Heart right ventricle (tissue), 16 donors: ENCODE data around the gene GNAI1. TPM values are rescaled to one million over a fixed set of nuclear protein-coding genes. Genes with fewer than 3 reads are reported as not detected.

Source experiments
- ATAC-seq, 8 donors: fragments of 200-7000 bp; cut with Tn5 transposase; one replicate each; pipeline ENCODE4 v1.9.1; 2020; ENCODE audit warnings: mild to moderate bottlenecking in 8 of 8, moderate library complexity in 8 of 8, moderate number of reproducible peaks in 1 of 8
- DNase-seq, 2 donors: peaks; one replicate each; pipeline ENCODE4 v3.0.0-alpha.2; 2020
- H3K27ac ChIP-seq, 10 donors: fragments of 200-600 bp; sonication (generic) in 2 of 10; one replicate each; pipeline versions ENCODE4 v1.5.0 to v1.8.0; 2020 to 2022; ENCODE audit warnings: mild to moderate bottlenecking in 3 of 10
- H3K27me3 ChIP-seq, 7 donors: fragments of 200-600 bp; one replicate each; pipeline ENCODE4 v1.8.0; 2021 to 2022; ENCODE audit warnings: mild to moderate bottlenecking in 2 of 7
- H3K36me3 ChIP-seq, 9 donors: fragments of 200-600 bp; sonication (generic) in 1 of 9; one replicate each; pipeline versions ENCODE4 v1.5.0 to v1.8.0; 2020 to 2022; ENCODE audit warnings: mild to moderate bottlenecking in 2 of 9
- H3K4me1 ChIP-seq, 9 donors: fragments of 200-600 bp; sonication (generic) in 1 of 9; one replicate each; pipeline versions ENCODE4 v1.5.0 to v1.8.0; 2020 to 2022; ENCODE audit warnings: mild to moderate bottlenecking in 4 of 9
- H3K4me3 ChIP-seq, 10 donors: fragments of 200-600 bp; sonication (generic) in 2 of 10; one replicate each; pipeline versions ENCODE4 v1.5.0 to v1.8.0; 2020 to 2022; ENCODE audit warnings: mild to moderate bottlenecking in 7 of 10, moderate library complexity in 2 of 10
- H3K9me3 ChIP-seq, 11 donors: fragments of 200-600 bp in 10 of 11; sonication (generic) in 2 of 11; one replicate each; pipeline versions ENCODE4 v1.5.0 to v1.8.0; 2013 to 2022; ENCODE audit warnings: mild to moderate bottlenecking in 2 of 11, control low read depth in 1 of 11, moderate library complexity in 1 of 11
- WGBS, 2 donors: extraction: QIAGEN DNeasy Blood & Tissue Kit; methylation state at CpG; one replicate each; pipeline ENCODE4 v1.1.7; 2013; ENCODE audit warnings: inconsistent platforms in 1 of 2; 5-methylcytosine and 5-hydroxymethylcytosine counted together
- intact Hi-C, 10 donors: fragments of 100-400 bp; cut with DNase I; formaldehyde crosslinking; loops; one replicate each; pipeline versions ENCODE4 v1.11.1 to v1.14.2; 2022
- long read RNA-seq, 3 donors: library from polyadenylated mRNA; unstranded; transcript quantifications; one replicate each; pipeline ENCODE4 v2.0.0, GENCODE V29; 2020 to 2021
- polyA plus RNA-seq, 2 donors: library from polyadenylated mRNA; stranded (reverse); fragments of 200-250 nt; gene quantifications; one replicate each; pipeline ENCODE4 v1.2.3, GENCODE V29; 2013
- total RNA-seq, 10 donors: library from RNA; stranded (reverse); fragmentation: NEBNext Ultra II Directional in 3 of 10; extraction: Animal tissue kit (Norgen Biotek cat#: 25700) in 3 of 10; gene quantifications; one replicate each; pipeline versions ENCODE4 v1.2.1 to v1.2.4, GENCODE V29; 2021 to 2023
- TF ChIP-seq, protein P1 (sequence below), 9 donors: fragments of 200-600 bp; sonication (generic) in 2 of 9; IDR thresholded peaks; one replicate each; pipeline versions ENCODE4 v1.5.0 to v1.8.0; 2021 to 2022; ENCODE audit warnings: antibody characterized with exemption in 9 of 9, mild to moderate bottlenecking in 5 of 9, moderate library complexity in 1 of 9
- donor health status: Arrhythmogenic right ventricular cardiomyopathy.
- donor health status: ischemic (EF 13 %, LVEDD 7.1; RV severe dilation, severe dysfunction).
- donor health status: healthy with polysubstance abuse.
- donor health status: DM: no; HTN: yes; CAD: no.
- donor health status: DM: no; HTN: no; CAD: no.
- donor health status: ischemic (EF 25% LVEDD 6.9; RV normal size, moderate dysfunction).
- donor health status: ischemic (EF 25% LVEDD 5.7; RV mildly dilated, moderate dysfunction).
- donor health status: healthy.
- donor health status: DM: yes; HTN: yes; CAD: no.
- donor health status: Ischemic cardiomyopathy.
- donor health status: ischemic (EF 35%, LVEDD 5.7; RV mildly dilated, moderate dysfunction).
- donor health status: nonischemic (EF 11% LVEDD 7.7; RV severe dilation, severe dysfunction).
- donor health status: DM: yes; HTN: yes; CAD: no.
- donor health status: PGD.
- donor health status: ischemic (EF 29% LVEDD 5.4; RV normal size, mild dysfunction).
- donor health status: nonischemic (EF 23%, LVEDD 6.1; RV moderate dilation, normal function).

GNAI1 gene
- total RNA-seq: 10 to 100 TPM in 8 of 10 donors, 1 to 10 TPM in 2; 9.1 to 19.9 (median 13.6) TPM
- 1 to 10 TPM; 5.5 to 6.5 TPM for polyA plus RNA-seq
- long read RNA-seq, donor 1, full-length matches to known transcripts: 30 of 35 reads
- long read RNA-seq, donor 1, partial matches to known transcripts: 2 of 35 reads
- long read RNA-seq, donor 1, other reads (novel, unspliced or antisense): 3 of 35 reads
- long read RNA-seq, donor 2, full-length matches to known transcripts: 28 of 32 reads
- long read RNA-seq, donor 2, partial matches to known transcripts: 2 of 32 reads
- long read RNA-seq, donor 2, other reads (novel, unspliced or antisense): 2 of 32 reads
- long read RNA-seq, donor 3, full-length matches to known transcripts: 88 of 97 reads
- long read RNA-seq, donor 3, partial matches to known transcripts: 5 of 97 reads
- long read RNA-seq, donor 3, other reads (novel, unspliced or antisense): 4 of 97 reads

DNA sequence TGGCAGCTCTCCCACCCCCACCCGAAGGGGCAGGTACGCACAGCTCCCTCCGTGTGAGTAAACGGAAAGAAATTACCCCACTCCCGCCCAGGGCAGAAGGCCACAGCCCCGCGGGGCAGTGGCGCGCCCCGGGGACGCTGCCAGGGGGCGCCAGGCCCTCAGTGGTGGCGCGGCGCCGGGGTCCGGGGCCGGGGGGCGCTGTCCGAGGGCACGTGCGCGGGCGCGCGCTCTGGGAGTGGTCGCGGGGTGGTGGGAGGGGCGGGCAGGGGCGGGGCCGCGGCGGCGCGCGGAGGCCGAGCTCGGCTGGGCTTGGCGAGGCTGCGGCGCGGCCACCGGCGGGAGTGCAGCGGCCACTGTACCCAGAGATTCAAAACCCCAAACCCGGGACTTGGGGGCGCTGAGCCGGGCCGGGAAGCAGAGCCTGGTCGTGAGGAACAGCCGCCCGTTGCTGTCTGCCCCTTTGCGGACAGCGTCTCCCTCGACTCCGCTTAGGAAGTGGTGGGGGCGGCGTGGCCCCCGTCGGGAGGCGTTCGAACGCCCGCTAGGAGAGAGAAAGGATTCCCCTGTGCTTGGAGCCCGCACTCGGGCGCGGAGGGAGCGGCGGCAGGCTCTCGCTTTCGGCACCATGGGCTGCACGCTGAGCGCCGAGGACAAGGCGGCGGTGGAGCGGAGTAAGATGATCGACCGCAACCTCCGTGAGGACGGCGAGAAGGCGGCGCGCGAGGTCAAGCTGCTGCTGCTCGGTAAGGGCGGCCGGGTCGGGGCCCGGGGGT is at the start of gene GNAI1:
TSS of gene GNAI1 (plus strand) at position 296 of the 773 bp plus-strand sequence. CDS start at position 626, 330 bp downstream.
- Histone ChIP-seq H3K36me3 (no peaks in the 10 kb centered on the region), H3K4me1 (peaks cover 0 to 44% (median 26%) of the 10 kb centered on the region in 9 donors), H3K4me3 (peak within 1 kb of the TSS; percentile 80 to 100 (median 93)), H3K27me3 (peaks cover 0 to 33% (median 0%) of the 10 kb centered on the region in 7 donors), H3K9me3 (no peaks in the 10 kb centered on the region), H3K27ac (peak within 1 kb of the TSS; percentile 78 to 95 (median 87))
- TF ChIP-seq, protein P1, sequence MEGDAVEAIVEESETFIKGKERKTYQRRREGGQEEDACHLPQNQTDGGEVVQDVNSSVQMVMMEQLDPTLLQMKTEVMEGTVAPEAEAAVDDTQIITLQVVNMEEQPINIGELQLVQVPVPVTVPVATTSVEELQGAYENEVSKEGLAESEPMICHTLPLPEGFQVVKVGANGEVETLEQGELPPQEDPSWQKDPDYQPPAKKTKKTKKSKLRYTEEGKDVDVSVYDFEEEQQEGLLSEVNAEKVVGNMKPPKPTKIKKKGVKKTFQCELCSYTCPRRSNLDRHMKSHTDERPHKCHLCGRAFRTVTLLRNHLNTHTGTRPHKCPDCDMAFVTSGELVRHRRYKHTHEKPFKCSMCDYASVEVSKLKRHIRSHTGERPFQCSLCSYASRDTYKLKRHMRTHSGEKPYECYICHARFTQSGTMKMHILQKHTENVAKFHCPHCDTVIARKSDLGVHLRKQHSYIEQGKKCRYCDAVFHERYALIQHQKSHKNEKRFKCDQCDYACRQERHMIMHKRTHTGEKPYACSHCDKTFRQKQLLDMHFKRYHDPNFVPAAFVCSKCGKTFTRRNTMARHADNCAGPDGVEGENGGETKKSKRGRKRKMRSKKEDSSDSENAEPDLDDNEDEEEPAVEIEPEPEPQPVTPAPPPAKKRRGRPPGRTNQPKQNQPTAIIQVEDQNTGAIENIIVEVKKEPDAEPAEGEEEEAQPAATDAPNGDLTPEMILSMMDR (IDR thresholded peaks at IDR 0.05): peak; percentile 19 to 59 (median 37)
- intact Hi-C loops: loop anchor here in 8 of 10 donors (5.0 to 10.0 kb wide), 8 partner anchors 58 to 263 kb away; no protein-coding TSS in a partner anchor
- ATAC-seq (peak; percentile 79 to 92 (median 88)), DNase-seq (peak; percentile 50 to 75)
- WGBS, 2 donors: 0 to 1% methylated on average over 71 to 92 of the region's 92 CpGs

GRCh38 chr7:80087051-80087770 is 47.4 kb upstream of the GNAI1 start:
- Histone ChIP-seq H3K27ac (no peak overlapping the region), H3K4me3 (no peak overlapping the region), H3K9me3 (peaks cover 0 to 10% (median 0%) of the 10 kb centered on the region in 11 donors), H3K27me3 (no peaks in the 10 kb centered on the region), H3K4me1 (peaks cover 0 to 6% (median 0%) of the 10 kb centered on the region in 9 donors), H3K36me3 (no peaks in the 10 kb centered on the region)
- intact Hi-C loops: no loop called here
- 83 to 86% methylated on average over 11 of the region's 11 CpGs for WGBS, 2 donors
- ATAC-seq (no peak), DNase-seq (no peak)
- TF ChIP-seq, protein P1 (IDR thresholded peaks at IDR 0.05): no peak

DNA sequence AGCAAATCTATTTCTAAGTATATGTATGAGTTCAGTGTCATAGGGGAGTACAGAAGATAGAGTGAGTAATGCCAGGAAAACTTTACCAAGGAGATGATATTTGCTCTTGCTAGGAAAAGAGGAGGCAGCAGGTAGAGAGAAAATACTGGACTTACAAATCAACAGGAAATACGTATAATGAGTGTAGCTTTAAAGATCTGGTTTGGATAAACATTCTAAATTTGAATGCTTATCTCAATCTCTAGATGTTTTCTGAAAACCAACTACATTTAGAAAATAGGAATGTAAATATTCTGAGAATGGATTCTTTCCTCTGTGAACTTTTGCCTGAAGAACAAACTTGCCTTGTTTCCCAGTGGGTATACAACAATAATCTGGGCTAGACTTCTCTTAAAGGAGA is 46.9 kb upstream of the GNAI1 start:
- peaks cover 0 to 6% (median 0%) of the 10 kb centered on the region in 9 donors for H3K4me1 ChIP-seq
- ATAC-seq (no peak), DNase-seq (no peak)
- H3K4me3 ChIP-seq: no peak overlapping the region
- intact Hi-C loops: no loop called here
- H3K36me3 ChIP-seq: no peaks in the 10 kb centered on the region
- no peak overlapping the region for H3K27ac ChIP-seq
- TF ChIP-seq, protein P1 (IDR thresholded peaks at IDR 0.05): no peak
- 66 to 72% methylated on average over 1 of the region's 1 CpG for WGBS, 2 donors
- no peaks in the 10 kb centered on the region for H3K27me3 ChIP-seq
- H3K9me3 ChIP-seq: peaks cover 0 to 10% (median 0%) of the 10 kb centered on the region in 11 donors

GRCh38 chr7:80088705-80089104 is 45.9 kb upstream of the GNAI1 start:
- intact Hi-C loops: no loop called here
- TF ChIP-seq, protein P1 (IDR thresholded peaks at IDR 0.05): no peak
- Histone ChIP-seq H3K36me3 (no peaks in the 10 kb centered on the region), H3K27me3 (no peaks in the 10 kb centered on the region), H3K9me3 (peaks cover 0 to 10% (median 0%) of the 10 kb centered on the region in 11 donors), H3K4me1 (peaks cover 0 to 6% (median 0%) of the 10 kb centered on the region in 9 donors), H3K4me3 (no peak overlapping the region), H3K27ac (no peak overlapping the region)
- ATAC-seq (no peak), DNase-seq (no peak)
- WGBS, 2 donors: 75 to 78% methylated on average over 2 of the region's 2 CpGs
